HG03558 (cell line): ENCODE measurements around the gene ZNF670.
"Not testable (repeated sequence)": the region's sequence is repeated elsewhere in the genome, so short reads cannot be mapped to it uniquely, and the experiment has no call there.

ENCODE experiments used
- ATAC-seq: cut with Tn5 transposase; IDR thresholded peaks from one replicate; pipeline ENCODE4 v1.9.1; 2021; ENCODE audit warnings: moderate number of reproducible peaks; ENCODE audit not compliant: unreplicated experiment; ENCODE audit errors: extremely low read depth

The ZNF670 gene

GRCh38 chr1:247078258-247079140, at the start of gene ZNF670:
Gene ZNF670, minus strand, starts transcription at chr1:247078811. Its CDS starts 215 bp downstream, at chr1:247078596.
- peak; percentile 98 for ATAC-seq

GRCh38 chr1:247127519-247128282, 49.1 kb upstream of the ZNF670 start:
- ATAC-seq = not testable (repeated sequence)

- peak; percentile 17 for ATAC-seq
Observed at GRCh38 chr1:247126601-247127000, 48.0 kb upstream of the ZNF670 start.

- ATAC-seq = peak; percentile 98
Observed at GRCh38 chr1:247126166-247126565, 47.6 kb upstream of the ZNF670 start.

- ATAC-seq = no peak
Observed at GRCh38 chr1:247121382-247121781, 42.8 kb upstream of the ZNF670 start.

GRCh38 chr1:247120408-247120668, 41.7 kb upstream of the ZNF670 start:
- ATAC-seq = not testable (repeated sequence)

- ATAC-seq = no peak
Observed at GRCh38 chr1:247119600-247120407, 41.2 kb upstream of the ZNF670 start.

- no peak for ATAC-seq
Observed at GRCh38 chr1:247118946-247119446, 40.4 kb upstream of the ZNF670 start.

- no peak for ATAC-seq
Observed at GRCh38 chr1:247115545-247115944, 36.9 kb upstream of the ZNF670 start.

GRCh38 chr1:247115141-247115510, 36.5 kb upstream of the ZNF670 start:
- ATAC-seq = no peak

- ATAC-seq = no peak
Observed at GRCh38 chr1:247114351-247115140, 35.9 kb upstream of the ZNF670 start.

- no peak for ATAC-seq
Observed at GRCh38 chr1:247113733-247114271, 35.2 kb upstream of the ZNF670 start.

GRCh38 chr1:247113094-247113497, 34.5 kb upstream of the ZNF670 start:
- no peak for ATAC-seq

GRCh38 chr1:247112479-247112781, 33.8 kb upstream of the ZNF670 start:
- no peak for ATAC-seq

GRCh38 chr1:247111700-247112478, 33.3 kb upstream of the ZNF670 start:
- no peak for ATAC-seq

- ATAC-seq = no peak
Observed at GRCh38 chr1:247111259-247111699, 32.7 kb upstream of the ZNF670 start.

GRCh38 chr1:247110627-247111258, 32.1 kb upstream of the ZNF670 start:
- no peak for ATAC-seq

- ATAC-seq = no peak
Observed at GRCh38 chr1:247107694-247108093, 29.1 kb upstream of the ZNF670 start.
